Transverse colon (tissue), 4 donors: ENCODE measurements around the gene PPARD.

Source experiments
- POLR2A ChIP-seq: fragments of 450-650 bp; IDR thresholded peaks from one replicate; pipeline ENCODE4 v1.6.1; 2016; ENCODE audit warnings: antibody characterized with exemption, mild to moderate bottlenecking, moderate library complexity
- POLR2AphosphoS5 ChIP-seq, 3 donors: sonication (generic); formaldehyde crosslinking; IDR thresholded peaks; one replicate each; pipeline ENCODE4 v1.6.1; 2016; ENCODE audit warnings: antibody characterized with exemption in 3 of 3
- TF ChIP-seq, protein P1 (sequence below), 5 experiments: fragments of 200-600 bp in 3 of 5; fragments of 450-650 bp in 2 of 5; sonication (generic) in 3 of 5; IDR thresholded peaks; 1 replicate in 2 of 5; 2 replicates in 3 of 5; pipeline ENCODE4 v1.5.1; 2016 to 2017; ENCODE audit warnings: antibody characterized with exemption in 5 of 5, inconsistent platforms in 3 of 5, mild to moderate bottlenecking in 2 of 5, moderate library complexity in 1 of 5

- TF ChIP-seq POLR2A: no peak
- TF ChIP-seq, protein P1, sequence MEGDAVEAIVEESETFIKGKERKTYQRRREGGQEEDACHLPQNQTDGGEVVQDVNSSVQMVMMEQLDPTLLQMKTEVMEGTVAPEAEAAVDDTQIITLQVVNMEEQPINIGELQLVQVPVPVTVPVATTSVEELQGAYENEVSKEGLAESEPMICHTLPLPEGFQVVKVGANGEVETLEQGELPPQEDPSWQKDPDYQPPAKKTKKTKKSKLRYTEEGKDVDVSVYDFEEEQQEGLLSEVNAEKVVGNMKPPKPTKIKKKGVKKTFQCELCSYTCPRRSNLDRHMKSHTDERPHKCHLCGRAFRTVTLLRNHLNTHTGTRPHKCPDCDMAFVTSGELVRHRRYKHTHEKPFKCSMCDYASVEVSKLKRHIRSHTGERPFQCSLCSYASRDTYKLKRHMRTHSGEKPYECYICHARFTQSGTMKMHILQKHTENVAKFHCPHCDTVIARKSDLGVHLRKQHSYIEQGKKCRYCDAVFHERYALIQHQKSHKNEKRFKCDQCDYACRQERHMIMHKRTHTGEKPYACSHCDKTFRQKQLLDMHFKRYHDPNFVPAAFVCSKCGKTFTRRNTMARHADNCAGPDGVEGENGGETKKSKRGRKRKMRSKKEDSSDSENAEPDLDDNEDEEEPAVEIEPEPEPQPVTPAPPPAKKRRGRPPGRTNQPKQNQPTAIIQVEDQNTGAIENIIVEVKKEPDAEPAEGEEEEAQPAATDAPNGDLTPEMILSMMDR (IDR thresholded peaks at IDR 0.05): no peak
- no peak for TF ChIP-seq POLR2AphosphoS5 (IDR thresholded peaks at IDR 0.05)
These were observed 905 bp downstream of the PPARD start for GRCh38 chr6:35343092-35343834.
